Measurements from ENCODE around the gene HBS1L.

HBS1L gene

DNA sequence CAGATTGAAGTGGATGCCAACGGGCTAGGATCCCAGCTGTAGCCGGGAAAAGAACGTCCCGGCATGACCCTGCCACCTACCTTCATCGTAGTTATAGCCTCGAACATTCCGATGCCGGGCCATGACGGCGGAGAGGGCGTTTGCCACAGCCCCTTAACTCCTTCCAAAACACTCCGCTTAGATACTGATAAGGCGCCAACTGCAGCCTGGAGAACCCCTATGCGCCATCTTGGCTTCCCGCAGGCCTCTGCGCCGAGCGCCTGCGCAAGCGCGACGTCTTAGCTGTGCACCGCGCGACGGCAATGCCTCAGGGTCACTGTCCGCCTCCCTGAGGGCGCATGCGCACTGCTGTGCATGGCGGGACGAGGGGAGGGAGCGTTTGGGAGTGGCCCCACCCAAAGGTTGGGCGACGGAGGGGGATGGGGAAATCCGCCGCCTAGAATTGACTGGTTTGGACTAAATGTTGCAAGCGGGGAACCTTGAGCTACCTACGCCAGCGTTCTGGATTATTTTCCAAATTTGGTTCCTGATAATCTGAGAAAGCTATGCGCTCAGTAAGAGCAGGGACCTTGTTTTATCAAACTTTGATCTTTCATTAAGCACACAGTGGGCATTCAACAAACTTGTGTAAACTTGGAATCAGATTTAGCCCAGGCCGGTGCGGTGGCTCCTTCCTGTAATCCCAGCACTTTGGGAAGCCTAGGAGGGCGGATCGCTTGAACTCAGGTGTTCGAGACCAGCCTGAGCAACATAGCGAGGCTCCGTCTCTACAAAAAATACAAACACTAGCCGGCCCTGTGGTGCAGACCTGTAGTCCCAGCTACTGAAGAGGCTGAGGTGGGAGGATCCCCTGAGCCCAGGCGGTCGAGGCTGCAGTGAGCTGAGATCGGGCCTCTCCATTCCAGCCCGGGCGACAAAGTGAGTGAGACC, at the start of gene HBS1L:
HBS1L (minus strand) TSS at position 254 of the 930 bp plus-strand sequence; CDS start at position 123, 131 bp downstream.
- DNase-seq, result peak; percentile 95

DNA sequence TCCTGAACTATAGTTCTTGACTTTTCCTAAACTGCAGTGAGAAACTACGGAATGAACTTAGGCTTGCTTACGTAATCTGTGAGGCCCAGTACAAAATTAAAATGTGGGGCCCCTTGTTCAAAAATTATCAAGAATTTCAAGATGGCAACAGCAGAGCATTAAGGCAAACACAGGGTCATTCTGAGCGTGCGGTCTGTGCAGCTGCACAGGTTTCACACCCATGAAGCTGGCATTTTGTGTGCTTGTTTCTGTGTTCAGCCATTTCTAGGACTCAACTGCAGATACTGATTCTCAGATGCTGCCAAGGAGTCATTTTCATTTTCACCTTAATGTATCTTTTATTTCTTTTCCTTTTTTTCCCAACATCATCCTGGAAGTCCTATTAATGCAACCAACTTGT, 49.6 kb upstream of the HBS1L start:
- DNase-seq, result no peak

DNA sequence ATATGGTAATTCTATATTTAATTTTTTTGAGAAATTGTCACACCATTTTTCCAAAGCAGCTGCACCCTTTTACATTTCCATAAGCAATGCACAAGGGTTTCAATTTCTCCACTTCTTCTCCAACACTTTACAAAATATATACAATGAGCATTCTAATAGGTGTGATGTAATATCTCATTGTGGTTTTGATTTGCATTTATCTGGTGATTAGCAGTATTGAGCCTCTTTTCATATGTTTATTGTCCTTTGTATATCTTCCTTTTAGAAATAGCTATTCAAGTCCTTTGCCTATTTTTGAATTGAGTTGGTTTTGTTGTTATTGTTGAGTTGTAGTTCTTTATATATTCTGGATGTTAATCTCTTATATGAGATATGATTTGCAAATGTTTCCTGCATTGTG, 47.6 kb upstream of the HBS1L start:
- DNase-seq, result no peak

DNA sequence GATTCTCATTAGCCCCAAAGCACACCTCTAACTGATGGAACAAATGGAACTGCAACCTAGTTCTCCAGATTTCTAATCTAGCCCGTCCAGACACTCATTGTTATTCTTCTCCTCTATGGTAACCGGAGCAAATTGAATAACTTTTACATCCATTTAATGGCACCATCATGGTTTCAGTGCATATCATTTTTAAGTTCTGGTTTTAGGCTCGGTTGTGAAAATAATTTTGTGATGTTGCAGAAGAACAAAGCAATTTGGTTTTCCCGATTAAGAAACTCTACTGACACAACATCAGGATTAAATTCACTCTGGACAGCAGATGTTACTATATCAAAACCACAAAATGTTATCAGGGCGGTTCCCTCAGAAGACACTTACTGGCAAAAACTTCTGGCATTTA, 42.5 kb upstream of the HBS1L start:
- DNase-seq, result no peak

GRCh38 chr6:135096403-135097130, 41.9 kb upstream of the HBS1L start:
- no peak for DNase-seq

DNA sequence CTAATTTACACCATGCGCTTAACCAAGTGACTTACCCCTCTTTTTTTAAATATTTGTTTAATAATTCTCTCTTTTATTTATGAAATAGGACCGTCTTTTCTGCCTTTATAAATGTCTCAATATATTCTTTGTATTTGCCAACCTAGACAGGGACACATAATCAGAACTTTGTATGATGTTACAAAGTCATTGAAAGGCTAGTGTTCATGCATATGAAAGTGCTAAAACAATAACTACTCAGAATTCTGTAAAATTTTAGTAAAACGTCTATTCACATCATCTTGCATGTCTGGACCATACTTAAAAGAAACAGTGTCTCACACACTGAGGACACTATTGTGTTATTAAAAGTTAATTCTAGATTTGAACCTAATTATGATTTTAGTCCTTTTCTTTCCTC, 41.1 kb upstream of the HBS1L start:
- DNase-seq, result no peak

- DNase-seq, result no peak
Measured at GRCh38 chr6:135094403-135094821, 39.8 kb upstream of the HBS1L start.

DNA sequence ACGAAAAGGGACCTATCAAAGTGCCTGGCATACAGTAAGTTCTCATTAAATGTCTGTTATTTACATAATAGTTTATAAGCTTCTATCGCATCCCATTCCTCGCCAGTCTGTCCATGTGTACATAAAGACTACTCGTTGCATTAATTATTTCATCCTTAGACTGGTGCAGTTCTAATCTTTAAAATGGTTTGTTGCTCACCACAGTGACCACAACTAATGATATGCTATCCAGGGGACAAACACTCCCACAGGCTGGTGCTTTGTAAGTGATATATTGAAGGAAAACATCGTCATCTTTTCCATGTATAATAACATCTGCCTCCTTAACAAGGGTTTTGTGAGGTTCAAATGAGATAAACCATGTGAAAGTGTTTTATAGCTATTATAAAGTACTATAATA, 39.0 kb upstream of the HBS1L start:
- no peak for DNase-seq

DNA sequence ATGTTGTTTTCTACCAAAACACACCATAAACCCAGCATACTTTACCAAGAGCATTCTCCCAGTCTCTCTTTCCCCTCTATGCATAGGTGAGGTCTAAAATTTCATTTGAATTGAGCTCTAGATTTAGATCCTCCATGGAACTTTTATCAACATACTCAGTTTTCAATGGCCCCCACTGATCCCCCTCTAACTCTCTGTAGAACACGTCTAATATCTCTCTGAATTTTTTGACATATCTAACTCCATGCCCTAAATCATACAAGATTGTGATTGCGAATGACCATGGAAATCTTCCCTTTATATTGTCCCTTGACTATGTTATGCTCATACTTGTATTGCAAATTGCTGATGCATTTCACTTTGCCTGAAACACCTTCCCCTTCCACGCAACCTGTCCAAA, 38.1 kb upstream of the HBS1L start:
- no peak for DNase-seq

DNA sequence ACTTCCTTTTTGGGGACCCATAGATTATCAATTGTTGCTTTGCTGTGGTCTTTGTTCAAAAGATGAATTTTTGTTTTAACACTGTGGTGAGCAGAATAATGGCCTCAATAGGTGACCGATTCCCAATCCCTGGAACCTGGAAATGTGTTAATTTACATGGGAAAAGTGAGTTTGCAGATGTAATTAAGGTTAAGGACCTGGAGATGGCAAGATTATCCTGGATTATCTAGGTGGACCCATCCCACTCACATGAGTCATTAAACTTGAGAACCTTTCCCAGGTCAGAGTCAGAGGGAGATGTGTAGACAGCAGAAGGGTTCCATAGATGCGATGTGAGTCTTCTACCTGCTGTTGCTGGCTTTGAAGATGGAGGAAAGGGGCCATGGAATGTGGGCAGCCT, 36.2 kb upstream of the HBS1L start:
- no peak for DNase-seq

- DNase-seq, result no peak
Measured at GRCh38 chr6:135089901-135090300, 35.3 kb upstream of the HBS1L start.

- DNase-seq, result no peak
Measured at GRCh38 chr6:135088818-135089809, 34.5 kb upstream of the HBS1L start.

DNA sequence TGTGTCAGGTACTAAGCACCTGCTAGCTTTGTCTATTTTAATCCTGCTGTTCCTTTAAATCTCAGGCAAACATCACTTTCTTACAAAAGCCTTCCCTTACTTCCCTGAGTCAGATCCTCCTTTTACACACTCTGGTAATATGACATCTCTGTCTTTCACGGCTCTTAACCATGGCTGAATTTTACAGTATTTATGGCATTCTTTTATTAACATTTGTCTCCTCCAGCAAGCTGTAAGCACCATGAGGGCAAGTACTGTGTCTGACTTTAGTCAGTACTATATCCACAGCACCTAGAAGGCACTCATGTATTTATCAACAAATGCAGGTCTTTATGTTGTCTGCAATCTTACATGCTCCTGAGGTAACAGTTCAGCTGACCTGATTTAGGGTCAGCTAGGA, 33.7 kb upstream of the HBS1L start:
- no peak for DNase-seq

DNA sequence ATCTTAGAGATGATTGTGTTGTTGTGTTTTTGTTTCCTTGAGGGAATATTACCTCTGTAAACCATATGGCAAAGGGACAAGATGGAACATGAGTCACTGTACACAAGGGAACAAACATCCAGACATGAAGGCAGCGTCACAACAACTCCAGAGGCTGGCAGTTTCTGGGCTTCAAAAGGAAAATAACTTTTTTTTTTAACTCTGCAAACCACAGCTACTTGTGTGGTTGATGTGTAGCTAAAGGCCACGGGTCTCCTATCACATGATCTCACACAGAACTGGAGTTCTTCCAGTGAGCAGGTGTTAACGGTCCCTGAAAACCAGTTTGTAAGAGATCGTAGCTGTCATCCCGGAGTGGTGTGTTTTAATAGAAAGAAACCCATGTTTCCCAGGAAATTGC, 33.2 kb upstream of the HBS1L start:
- no peak for DNase-seq

GRCh38 chr6:135087403-135087802, 32.8 kb upstream of the HBS1L start:
- DNase-seq, result no peak

- DNase-seq, result no peak
Measured at GRCh38 chr6:135086414-135086764, 31.8 kb upstream of the HBS1L start.

GRCh38 chr6:135085700-135086413, 31.2 kb upstream of the HBS1L start:
- no peak for DNase-seq

DNA sequence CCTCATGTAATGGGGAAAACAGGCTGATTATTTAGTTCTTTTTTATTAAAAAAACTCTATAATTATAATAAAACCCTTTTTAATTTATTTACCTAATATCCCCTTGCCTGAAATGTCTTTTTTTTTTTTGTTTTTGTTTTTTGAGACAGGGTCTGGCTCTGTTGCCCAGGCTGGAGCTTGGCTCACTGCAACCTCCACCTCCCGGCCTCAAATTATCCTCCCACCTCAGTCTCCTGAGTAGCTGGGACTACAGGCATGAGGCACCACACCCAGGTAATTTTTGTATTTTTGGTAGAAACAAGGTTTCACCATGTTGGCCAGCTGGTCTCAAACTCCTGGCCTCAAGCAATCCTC, 30.3 kb upstream of the HBS1L start:
- no peak for DNase-seq

DNA sequence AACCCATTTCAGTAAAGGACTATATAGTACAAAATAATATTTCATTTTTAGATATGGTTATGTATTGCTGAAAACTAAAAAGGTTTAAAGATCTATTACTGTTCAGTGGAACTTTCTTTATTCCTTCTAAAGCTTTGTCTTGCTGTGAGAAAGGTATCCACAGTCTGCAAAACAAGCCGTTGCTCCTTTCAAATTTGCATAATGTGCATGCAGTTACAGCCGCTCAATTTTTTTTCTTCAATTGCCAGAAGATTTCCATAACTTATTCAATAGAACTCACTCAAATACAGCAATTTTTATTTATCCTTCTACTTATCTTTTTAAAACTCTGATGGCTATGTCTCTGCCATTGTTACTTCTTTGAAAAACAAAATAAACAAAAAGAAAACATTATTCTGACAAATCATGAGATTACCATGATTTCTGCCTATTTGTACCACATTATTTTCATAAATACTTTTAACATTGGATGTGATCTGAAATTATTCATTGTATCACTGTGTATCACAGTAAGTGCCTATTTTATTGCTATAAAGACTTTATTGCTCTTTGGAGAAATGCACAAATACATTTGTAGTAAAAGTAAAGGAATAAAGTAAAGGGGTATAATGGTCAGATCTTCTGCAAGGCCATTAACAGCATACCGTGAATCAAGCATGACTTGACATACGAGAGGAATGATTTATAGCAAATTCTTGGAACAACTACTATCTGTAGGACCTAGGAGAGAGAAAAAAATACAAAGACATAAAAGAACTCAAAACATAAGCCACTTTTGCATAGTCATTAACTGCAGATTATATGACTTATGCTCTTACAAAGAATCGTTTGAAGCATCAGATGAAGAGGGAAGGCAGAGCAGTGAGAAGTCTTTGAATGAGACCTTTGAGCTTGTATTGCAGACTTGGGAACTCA, 29.6 kb upstream of the HBS1L start:
- DNase-seq, result no peak

DNA sequence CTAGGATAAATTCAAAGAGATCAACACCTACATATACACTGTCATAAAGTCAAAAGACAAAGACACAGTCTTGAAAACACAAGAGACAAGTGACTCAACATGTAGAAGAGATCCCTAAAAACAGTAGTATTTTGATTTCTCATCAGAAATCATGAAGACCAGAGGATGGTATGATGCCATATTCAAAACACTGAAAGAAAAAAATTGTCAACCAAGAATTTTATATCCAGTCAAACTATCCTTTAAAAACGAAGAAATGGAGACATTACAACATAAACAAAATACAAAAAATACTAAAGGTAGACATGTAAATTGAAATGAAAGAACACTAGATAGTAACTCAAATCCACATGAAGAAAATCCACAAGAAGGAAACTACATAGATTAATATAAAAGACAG, 27.3 kb upstream of the HBS1L start:
- no peak for DNase-seq

- DNase-seq, result no peak
Measured at GRCh38 chr6:135075018-135075417, 20.4 kb upstream of the HBS1L start.
